ENCODE data around the gene ALOX12.

ALOX12 gene

GRCh38 chr17:6998855-6999508 lies 3.1 kb downstream of the ALOX12 start:
- peaks cover 26% of the 10 kb centered on the region for H3K36me3 ChIP-seq (ENCODE audit: low read depth)

DNA sequence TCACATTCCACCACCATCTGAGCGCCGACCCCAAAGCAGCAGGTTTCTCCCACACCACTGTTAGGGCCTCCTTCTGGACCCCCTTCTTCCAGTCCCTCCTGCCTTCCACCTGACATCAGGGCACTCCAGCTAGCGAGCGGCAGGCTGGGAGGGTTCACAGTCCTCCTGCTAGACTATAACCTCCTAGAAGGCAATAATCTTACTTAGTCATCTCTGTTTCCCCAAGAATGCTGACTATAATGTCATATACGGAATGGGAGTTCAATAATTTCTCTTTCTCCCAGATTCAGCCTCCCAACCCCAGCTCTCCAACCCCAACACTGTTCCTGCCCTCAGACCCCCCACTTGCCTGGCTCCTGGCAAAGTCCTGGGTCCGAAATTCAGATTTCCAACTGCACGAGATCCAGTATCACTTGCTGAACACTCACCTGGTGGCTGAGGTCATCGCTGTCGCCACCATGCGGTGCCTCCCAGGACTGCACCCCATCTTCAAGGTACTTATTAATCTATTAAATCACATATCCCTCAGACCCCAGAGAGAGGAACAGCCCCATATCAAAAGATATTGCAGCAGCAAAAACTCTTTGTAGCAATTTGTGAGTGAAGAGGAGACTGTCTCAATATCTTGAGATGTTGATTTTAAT lies 5.6 kb downstream of the ALOX12 start:
- DNase-seq (ENCODE audit: low spot score) (no peak), ATAC-seq (ENCODE audit: low read depth) (no peak)
- Histone ChIP-seq H3K4me1 (ENCODE audit: insufficient read depth, poor library complexity, severe bottlenecking) (no peaks in the 10 kb centered on the region), H3K27ac (ENCODE audit: poor library complexity, severe bottlenecking) (no peak overlapping the region), H3K27me3 (ENCODE audit: insufficient read depth, poor library complexity, severe bottlenecking) (no peaks in the 10 kb centered on the region), H3K9me3 (ENCODE audit: severe bottlenecking) (peaks cover 1% of the 10 kb centered on the region), H3K36me3 (ENCODE audit: low read depth) (peaks cover 26% of the 10 kb centered on the region), H3K4me3 (ENCODE audit: severe bottlenecking) (no peak overlapping the region)
- TF ChIP-seq CTCF (IDR thresholded peaks at IDR 0.05; ENCODE audit: poor library complexity, severe bottlenecking), result peak; percentile 44

More at GRCh38 chr17:6998855-6999508, 3.1 kb downstream of the ALOX12 start:
- H3K27ac ChIP-seq (ENCODE audit: poor library complexity, severe bottlenecking), result no peak overlapping the region
- H3K4me3 ChIP-seq (ENCODE audit: severe bottlenecking), result no peak overlapping the region
- no peaks in the 10 kb centered on the region for H3K27me3 ChIP-seq (ENCODE audit: insufficient read depth, poor library complexity, severe bottlenecking)
- ATAC-seq (ENCODE audit: low read depth), result no peak
- peaks cover 1% of the 10 kb centered on the region for H3K9me3 ChIP-seq (ENCODE audit: severe bottlenecking)
- no peak for DNase-seq (ENCODE audit: low spot score)
- TF ChIP-seq CTCF (IDR thresholded peaks at IDR 0.05; ENCODE audit: poor library complexity, severe bottlenecking), result no peak
- peaks cover 4% of the 10 kb centered on the region for H3K4me1 ChIP-seq (ENCODE audit: insufficient read depth, poor library complexity, severe bottlenecking)

DNA sequence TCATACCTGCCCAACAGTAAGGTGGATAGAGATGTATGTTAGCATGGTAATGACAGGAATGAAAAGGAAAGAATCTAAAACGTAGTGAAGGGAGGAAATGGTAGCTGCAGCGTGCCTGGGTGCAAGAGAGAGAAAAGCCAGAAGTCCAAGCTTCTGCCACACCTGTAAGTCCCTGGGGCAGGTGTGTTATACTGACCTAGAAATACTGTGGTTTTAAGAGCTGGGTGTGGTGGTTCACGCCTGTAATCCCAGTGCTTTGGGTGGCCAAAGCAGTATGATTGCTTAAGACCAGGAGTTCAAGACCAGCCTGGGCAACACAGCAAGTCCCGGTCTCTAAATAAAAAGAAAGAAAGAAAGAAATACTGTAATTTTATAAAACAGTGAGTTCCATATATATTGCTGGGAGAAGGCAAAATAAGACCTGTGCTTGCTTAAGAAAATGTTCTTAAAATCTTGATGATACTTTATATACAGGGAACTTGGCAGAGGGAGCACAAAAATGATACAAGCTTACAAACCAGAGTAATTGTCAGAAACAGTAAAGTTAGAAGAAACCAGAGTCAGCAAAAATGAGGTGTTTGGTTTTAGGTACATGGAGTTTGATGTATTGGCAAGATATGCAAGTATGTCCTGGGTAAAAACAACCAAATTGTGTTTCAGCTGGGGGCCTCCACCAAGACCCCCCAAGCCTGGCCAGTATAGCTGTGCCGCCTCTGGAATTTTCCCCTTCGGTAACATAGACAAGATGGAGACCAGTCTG lies 6.6 kb downstream of the ALOX12 start:
- no peak for DNase-seq (ENCODE audit: low spot score)

GRCh38 chr17:7003745-7004144 lies 7.9 kb downstream of the ALOX12 start:
- Histone ChIP-seq H3K27me3 (ENCODE audit: insufficient read depth, poor library complexity, severe bottlenecking) (no peaks in the 10 kb centered on the region), H3K4me1 (ENCODE audit: insufficient read depth, poor library complexity, severe bottlenecking) (no peaks in the 10 kb centered on the region), H3K36me3 (ENCODE audit: low read depth) (peaks cover 25% of the 10 kb centered on the region), H3K9me3 (ENCODE audit: severe bottlenecking) (peaks cover 1% of the 10 kb centered on the region), H3K27ac (ENCODE audit: poor library complexity, severe bottlenecking) (no peak overlapping the region), H3K4me3 (ENCODE audit: severe bottlenecking) (no peak overlapping the region)
- DNase-seq (ENCODE audit: low spot score) (no peak), ATAC-seq (ENCODE audit: low read depth) (no peak)
- TF ChIP-seq CTCF (IDR thresholded peaks at IDR 0.05; ENCODE audit: poor library complexity, severe bottlenecking), result no peak

More for the DNA sequence above, 6.6 kb downstream of the ALOX12 start:
- H3K4me3 ChIP-seq (ENCODE audit: severe bottlenecking), result no peak overlapping the region
- H3K36me3 ChIP-seq (ENCODE audit: low read depth), result peaks cover 26% of the 10 kb centered on the region
- TF ChIP-seq CTCF (IDR thresholded peaks at IDR 0.05; ENCODE audit: poor library complexity, severe bottlenecking), result no peak
- no peak overlapping the region for H3K27ac ChIP-seq (ENCODE audit: poor library complexity, severe bottlenecking)
- ATAC-seq (ENCODE audit: low read depth), result no peak
- H3K4me1 ChIP-seq (ENCODE audit: insufficient read depth, poor library complexity, severe bottlenecking), result no peaks in the 10 kb centered on the region
- no peaks in the 10 kb centered on the region for H3K27me3 ChIP-seq (ENCODE audit: insufficient read depth, poor library complexity, severe bottlenecking)
- peaks cover 1% of the 10 kb centered on the region for H3K9me3 ChIP-seq (ENCODE audit: severe bottlenecking)

All from RWPE2 (cell line).